ENCODE measurements around the gene NIPBL. TPM values are rescaled to one million over a fixed set of nuclear protein-coding genes. Genes with fewer than 3 reads are reported as not detected.
"Not testable (repeated sequence)": the region's sequence is repeated elsewhere in the genome, so short reads cannot be mapped to it uniquely, and the experiment has no call there.

NIPBL gene
- total RNA-seq = 36.7 TPM
- long read RNA-seq, full-length matches to known transcripts = 1 of 28 reads
- long read RNA-seq, partial matches to known transcripts = 25 of 28 reads
- long read RNA-seq, other reads (novel, unspliced or antisense) = 2 of 28 reads

GRCh38 chr5:36876299-36876964 lies at the start of gene NIPBL:
Gene NIPBL (plus strand): TSS chr5:36876769. CDS start chr5:36953697, 76,928 bp downstream.
- intact Hi-C loops (cut with micrococcal nuclease) = no loop called here
- ATAC-seq = peak; percentile 91

GRCh38 chr5:36832274-36832673 lies 44.3 kb upstream of the NIPBL start:
- no peak for ATAC-seq
- intact Hi-C loops (cut with micrococcal nuclease) = no loop called here

More at GRCh38 chr5:36876299-36876964, at the start of gene NIPBL:
- peak; percentile 91 for DNase-seq

GRCh38 chr5:36836831-36837230 lies 39.7 kb upstream of the NIPBL start:
- intact Hi-C loops (cut with micrococcal nuclease) = no loop called here
- no peak for ATAC-seq
- no peak for DNase-seq

More at GRCh38 chr5:36832274-36832673, 44.3 kb upstream of the NIPBL start:
- no peak for DNase-seq

GRCh38 chr5:36839489-36840476 lies 36.8 kb upstream of the NIPBL start:
- ATAC-seq = peak; percentile 23
- intact Hi-C loops (cut with micrococcal nuclease) = no loop called here
- no peak for DNase-seq

- DNase-seq (no peak), ATAC-seq (no peak)
- intact Hi-C loops (cut with micrococcal nuclease) = no loop called here
Observed at GRCh38 chr5:36841677-36842076, 34.9 kb upstream of the NIPBL start.

- intact Hi-C loops (cut with micrococcal nuclease) = no loop called here
- ATAC-seq (no peak), DNase-seq (no peak)
Observed at GRCh38 chr5:36842087-36842486, 34.5 kb upstream of the NIPBL start.

GRCh38 chr5:36844305-36844704 lies 32.3 kb upstream of the NIPBL start:
- intact Hi-C loops (cut with micrococcal nuclease) = no loop called here
- ATAC-seq (no peak), DNase-seq (no peak)

- intact Hi-C loops (cut with micrococcal nuclease); ATAC-seq; DNase-seq: not testable (repeated sequence)
Observed at GRCh38 chr5:36848545-36848944, 28.0 kb upstream of the NIPBL start.

GRCh38 chr5:36852903-36853302 lies 23.7 kb upstream of the NIPBL start:
- ATAC-seq; DNase-seq; intact Hi-C loops (cut with micrococcal nuclease): not testable (repeated sequence)

GRCh38 chr5:36854402-36855140 lies 22.0 kb upstream of the NIPBL start:
- no peak for DNase-seq
- intact Hi-C loops (cut with micrococcal nuclease) = no loop called here
- no peak for ATAC-seq

- DNase-seq (no peak), ATAC-seq (no peak)
- intact Hi-C loops (cut with micrococcal nuclease) = no loop called here
Observed at GRCh38 chr5:36855141-36855495, 21.5 kb upstream of the NIPBL start.

- DNase-seq = no peak
- intact Hi-C loops (cut with micrococcal nuclease) = loop anchor here (10.0 kb wide), 1 partner anchor 117 kb away; no protein-coding TSS in a partner anchor
- no peak for ATAC-seq
Observed at GRCh38 chr5:36861871-36862270, 14.7 kb upstream of the NIPBL start.

GRCh38 chr5:36870399-36871040 lies 6.0 kb upstream of the NIPBL start:
- DNase-seq (no peak), ATAC-seq (peak; percentile 63)
- intact Hi-C loops (cut with micrococcal nuclease) = no loop called here

GRCh38 chr5:36874465-36874864 lies 2.1 kb upstream of the NIPBL start:
- intact Hi-C loops (cut with micrococcal nuclease) = no loop called here
- ATAC-seq = no peak

GRCh38 chr5:36875051-36875789 lies 1.3 kb upstream of the NIPBL start:
- DNase-seq (peak; percentile 64), ATAC-seq (peak; percentile 39)
- intact Hi-C loops (cut with micrococcal nuclease) = no loop called here

More at GRCh38 chr5:36874465-36874864, 2.1 kb upstream of the NIPBL start:
- no peak for DNase-seq

GRCh38 chr5:36875790-36876298 lies 725 bp upstream of the NIPBL start:
- ATAC-seq (peak; percentile 90), DNase-seq (peak; percentile 91)
- intact Hi-C loops (cut with micrococcal nuclease) = no loop called here

- DNase-seq = peak; percentile 81
- intact Hi-C loops (cut with micrococcal nuclease) = no loop called here
- peak; percentile 64 for ATAC-seq
Observed at GRCh38 chr5:36876965-36877666, 547 bp downstream of the NIPBL start.
